OCI-LY7 (cell line): ENCODE measurements around the gene FAM111B. TPM values are rescaled to one million over a fixed set of nuclear protein-coding genes. Genes with fewer than 3 reads are reported as not detected.
"Not testable (repeated sequence)": the region's sequence is repeated elsewhere in the genome, so short reads cannot be mapped to it uniquely, and the experiment has no call there.

Experiments
- BruUV-seq: library from RNA; stranded (reverse); fragments of 400-500 nt; replicated peaks from 2 replicates; lab custom pipeline; 2021; lab: Mats Ljungman, UMichigan
- CTCF ChIA-PET: fragments of 300-600 bp; sonication (Branson Sonifier 250); formaldehyde crosslinking; loops from one replicate; lab custom pipeline; 2022; ENCODE audit warnings: antibody characterized with exemption; ENCODE audit not compliant: unreplicated experiment; lab: Charles Lee
- POLR2A ChIA-PET: fragments of 300-600 bp; sonication (Branson Sonifier 250); formaldehyde crosslinking; loops from one replicate; lab custom pipeline; 2022; ENCODE audit warnings: antibody characterized with exemption; lab: Charles Lee
- DNase-seq: peaks from one replicate; pipeline ENCODE4 v3.0.0-alpha.2; 2015; ENCODE audit warnings: low spot score
- H2AFZ ChIP-seq: fragments of 200-600 bp; sonication (generic), shearing (Covaris generic); 2 replicates; pipeline ENCODE4 v1.6.1; 2014; ENCODE audit warnings: mild to moderate bottlenecking, antibody characterized with exemption, low read length, moderate library complexity
- H3K27ac ChIP-seq: fragments of 200-600 bp; sonication (generic); 2 replicates; pipeline ENCODE4 v1.5.1; 2014; ENCODE audit warnings: mixed run types, low read depth, mild to moderate bottlenecking, moderate library complexity, low read length, inconsistent platforms; ENCODE audit not compliant: poor library complexity, severe bottlenecking
- H3K36me3 ChIP-seq: fragments of 200-600 bp; sonication (generic); 2 replicates; pipeline ENCODE4 v1.6.1; 2014; ENCODE audit warnings: mild to moderate bottlenecking, antibody characterized with exemption, low read length, moderate library complexity, mixed read lengths; ENCODE audit not compliant: insufficient read depth
- H3K4me1 ChIP-seq: fragments of 200-600 bp; sonication (generic); 2 replicates; pipeline ENCODE4 v1.5.1; 2014; ENCODE audit warnings: mild to moderate bottlenecking, low read length; ENCODE audit not compliant: insufficient read depth, poor library complexity, severe bottlenecking
- H3K4me2 ChIP-seq: fragments of 200-600 bp; sonication (generic); 2 replicates; pipeline ENCODE4 v1.6.1; 2014; ENCODE audit warnings: mild to moderate bottlenecking, low read length
- H3K4me3 ChIP-seq: fragments of 200-600 bp; sonication (generic); 2 replicates; pipeline ENCODE4 v1.5.1; 2014; ENCODE audit warnings: mild to moderate bottlenecking, low read depth, low read length; ENCODE audit not compliant: poor library complexity, severe bottlenecking
- H3K79me2 ChIP-seq: fragments of 200-600 bp; sonication (generic); 2 replicates; pipeline ENCODE4 v1.6.1; 2016; ENCODE audit warnings: low read depth, mild to moderate bottlenecking, low read length, moderate library complexity, mixed read lengths; ENCODE audit not compliant: insufficient read depth
- H3K9me2 ChIP-seq: fragments of 200-600 bp; sonication (generic); 2 replicates; pipeline ENCODE4 v1.6.1; 2016; ENCODE audit warnings: mild to moderate bottlenecking, low read length, mixed read lengths; ENCODE audit not compliant: insufficient read depth
- H3K9me3 ChIP-seq: fragments of 200-600 bp; sonication (generic); 2 replicates; pipeline ENCODE4 v1.6.1; 2014; ENCODE audit warnings: mild to moderate bottlenecking, mixed run types, low read length, mixed read lengths
- H4K20me1 ChIP-seq: fragments of 200-600 bp; sonication (generic); 2 replicates; pipeline ENCODE4 v1.6.1; 2014; ENCODE audit warnings: mild to moderate bottlenecking, antibody characterized with exemption, low read length, moderate library complexity, mixed read lengths; ENCODE audit not compliant: insufficient read depth
- EZH2phosphoT487 ChIP-seq: fragments of 200-600 bp; sonication (generic); IDR thresholded peaks from 2 replicates; pipeline ENCODE4 v1.6.1; 2018; ENCODE audit warnings: low read depth, borderline replicate concordance, mild to moderate bottlenecking, mixed run types, antibody characterized with exemption, low read length, moderate library complexity, mixed read lengths
- intact Hi-C: fragments of 100-400 bp; cut with micrococcal nuclease; formaldehyde crosslinking; loops from one replicate; pipeline ENCODE4 v1.10.0; 2022; ENCODE audit not compliant: unreplicated experiment
- total RNA-seq, 2 experiments: library from RNA; depleted of rRNA in 1 of 2; stranded (reverse); fragments of >200 nt in 1 of 2; shearing (Covaris generic) in 1 of 2; gene quantifications; 2 replicates each; pipeline ENCODE4 v1.2.3, GENCODE V29; 2014 to 2022
- TF ChIP-seq, protein P1 (sequence below): fragments of 200-600 bp; sonication (generic); conservative IDR thresholded peaks from 2 replicates; pipeline ENCODE4 v1.5.1; 2014; ENCODE audit warnings: mild to moderate bottlenecking, antibody characterized with exemption, low read length, moderate library complexity, mixed read lengths

The FAM111B gene
- total RNA-seq, 2 experiments from 2014 or later = 37.6 to 38.1 TPM

DNA sequence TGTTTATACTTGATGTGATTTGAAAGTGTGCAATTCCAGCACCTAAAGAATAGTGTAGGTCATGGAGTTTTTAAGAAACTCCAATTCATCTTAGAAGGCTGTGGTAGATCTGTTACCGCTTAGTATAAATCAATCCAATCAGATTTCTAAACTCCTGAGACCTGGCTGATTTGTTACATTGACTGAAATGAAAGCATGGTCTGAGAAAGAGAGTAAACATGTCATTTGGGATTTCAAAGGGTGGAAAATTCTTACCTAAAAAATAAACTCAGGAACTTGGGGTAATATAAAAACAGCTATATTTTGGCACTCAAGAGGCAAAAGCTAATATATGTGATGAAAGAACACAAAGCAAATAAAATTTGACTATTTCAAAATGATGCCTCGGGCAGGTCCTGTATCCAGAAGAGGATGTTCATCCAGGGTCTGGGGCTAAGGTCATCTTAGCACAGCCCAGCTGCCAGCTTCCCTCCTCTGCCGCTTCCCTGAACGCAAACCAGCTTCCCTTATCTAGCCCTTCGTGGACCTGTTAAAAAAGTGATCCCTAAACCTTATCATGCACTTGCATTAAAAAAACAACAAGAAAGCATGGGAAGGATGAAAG, 11.0 kb upstream of the FAM111B start:
- Histone ChIP-seq H3K27ac (peak overlapping the region; percentile 87), H3K4me1 (peaks cover 84% of the 10 kb centered on the region), H3K36me3 (peaks cover 41% of the 10 kb centered on the region), H3K4me2 (peak overlapping the region; percentile 99), H3K79me2 (peaks cover 36% of the 10 kb centered on the region; the same call in 1 of the 2 replicates), H3K4me3 (peak overlapping the region; percentile 31)
- H3K9me3 ChIP-seq, DNase-seq, CTCF ChIA-PET, H3K9me2 ChIP-seq, H4K20me1 ChIP-seq, BruUV-seq, H2AFZ ChIP-seq: not testable (repeated sequence)
- POLR2A ChIA-PET = interaction anchor here (0.6 to 2.9 kb wide), 9 partner anchors 10 to 537 kb away, joined by 3 to 12 read pairs (median 4); partner anchors contain the start of genes FAM111B and LPXN
- intact Hi-C loops = loop anchor here (10.0 kb wide), 1 partner anchor 1581 kb away; the partner anchor contains the start of gene SLC43A1

- H3K79me2 ChIP-seq = peaks cover 42% of the 10 kb centered on the region; the same call in 1 of the 2 replicates
- H2AFZ ChIP-seq = peak overlapping the region; percentile 41; the same call in 1 of the 2 replicates
- intact Hi-C loops = loop anchor here (1.0 to 10.0 kb wide), 2 partner anchors 39 to 1582 kb away; partner anchors contain the start of gene SLC43A1
- ChIA-PET CTCF (interaction anchor here (0.9 to 1.0 kb wide), 3 partner anchors 9 to 516 kb away, joined by 3 read pairs; no protein-coding TSS in a partner anchor), POLR2A (interaction anchor here (0.8 to 2.9 kb wide), 6 partner anchors 10 to 59 kb away, joined by 3 to 12 read pairs (median 4); partner anchors contain the start of gene FAM111B)
- peak overlapping the region; percentile 71 for H3K4me3 ChIP-seq
- H3K4me1 ChIP-seq = peaks cover 93% of the 10 kb centered on the region
- no TSS peak for BruUV-seq
- H3K9me2 ChIP-seq = no peaks in the 10 kb centered on the region
- peak overlapping the region; percentile 99 for H3K4me2 ChIP-seq
- peak; percentile 80 for DNase-seq
- TF ChIP-seq, protein P1, sequence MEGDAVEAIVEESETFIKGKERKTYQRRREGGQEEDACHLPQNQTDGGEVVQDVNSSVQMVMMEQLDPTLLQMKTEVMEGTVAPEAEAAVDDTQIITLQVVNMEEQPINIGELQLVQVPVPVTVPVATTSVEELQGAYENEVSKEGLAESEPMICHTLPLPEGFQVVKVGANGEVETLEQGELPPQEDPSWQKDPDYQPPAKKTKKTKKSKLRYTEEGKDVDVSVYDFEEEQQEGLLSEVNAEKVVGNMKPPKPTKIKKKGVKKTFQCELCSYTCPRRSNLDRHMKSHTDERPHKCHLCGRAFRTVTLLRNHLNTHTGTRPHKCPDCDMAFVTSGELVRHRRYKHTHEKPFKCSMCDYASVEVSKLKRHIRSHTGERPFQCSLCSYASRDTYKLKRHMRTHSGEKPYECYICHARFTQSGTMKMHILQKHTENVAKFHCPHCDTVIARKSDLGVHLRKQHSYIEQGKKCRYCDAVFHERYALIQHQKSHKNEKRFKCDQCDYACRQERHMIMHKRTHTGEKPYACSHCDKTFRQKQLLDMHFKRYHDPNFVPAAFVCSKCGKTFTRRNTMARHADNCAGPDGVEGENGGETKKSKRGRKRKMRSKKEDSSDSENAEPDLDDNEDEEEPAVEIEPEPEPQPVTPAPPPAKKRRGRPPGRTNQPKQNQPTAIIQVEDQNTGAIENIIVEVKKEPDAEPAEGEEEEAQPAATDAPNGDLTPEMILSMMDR = peak; percentile 83
- TF ChIP-seq EZH2phosphoT487 = no peak
- H4K20me1 ChIP-seq = no peaks in the 10 kb centered on the region
- peaks cover 34% of the 10 kb centered on the region for H3K36me3 ChIP-seq
- no peaks in the 10 kb centered on the region for H3K9me3 ChIP-seq
- H3K27ac ChIP-seq = peak overlapping the region; percentile 87
Measured at GRCh38 chr11:59097113-59097708, 9.8 kb upstream of the FAM111B start.

- ChIA-PET CTCF (interaction anchor here (0.9 to 1.0 kb wide), 3 partner anchors 8 to 517 kb away, joined by 3 read pairs; no protein-coding TSS in a partner anchor), POLR2A (interaction anchor here (0.8 to 2.9 kb wide), 6 partner anchors 9 to 58 kb away, joined by 3 to 12 read pairs (median 4); partner anchors contain the start of gene FAM111B)
- peaks cover 90% of the 10 kb centered on the region for H3K4me1 ChIP-seq
Measured at GRCh38 chr11:59097938-59098337, 9.1 kb upstream of the FAM111B start.

More at GRCh38 chr11:59097938-59098337, 9.1 kb upstream of the FAM111B start:
- intact Hi-C loops = loop anchor here (1.0 to 10.0 kb wide), 3 partner anchors 38 to 1583 kb away; partner anchors contain the start of gene SLC43A1
- H4K20me1 ChIP-seq, H3K9me3 ChIP-seq, H3K9me2 ChIP-seq, BruUV-seq: not testable (repeated sequence)
- peak; percentile 86 for DNase-seq
- Histone ChIP-seq H3K79me2 (peaks cover 42% of the 10 kb centered on the region; the same call in 1 of the 2 replicates), H3K27ac (peak overlapping the region; percentile 87), H2AFZ (peak overlapping the region; percentile 41; the same call in 1 of the 2 replicates), H3K36me3 (peaks cover 27% of the 10 kb centered on the region), H3K4me2 (peak overlapping the region; percentile 99), H3K4me3 (peak overlapping the region; percentile 71)
